Subcutaneous abdominal adipose tissue (tissue), 5 donors: ENCODE data around the gene TBC1D19.

Experiments used
- H3K27ac ChIP-seq: one replicate; pipeline ENCODE4 v1.7.0; 2013; ENCODE audit warnings: low read depth, mild to moderate bottlenecking, inconsistent platforms, low read length, moderate library complexity
- H3K27me3 ChIP-seq, 5 donors: one replicate each; pipeline ENCODE4 v1.7.0; 2013; ENCODE audit warnings: low read length in 5 of 5, inconsistent platforms in 1 of 5; ENCODE audit not compliant: control insufficient read depth in 5 of 5, insufficient read depth in 4 of 5
- H3K36me3 ChIP-seq, 5 donors: one replicate each; pipeline ENCODE4 v1.7.0; 2013; ENCODE audit warnings: low read length in 5 of 5; ENCODE audit not compliant: control insufficient read depth in 5 of 5, insufficient read depth in 5 of 5
- H3K4me1 ChIP-seq, 5 donors: one replicate each; pipeline ENCODE4 v1.7.0; 2013; ENCODE audit warnings: low read length in 5 of 5, mild to moderate bottlenecking in 3 of 5, moderate library complexity in 1 of 5; ENCODE audit not compliant: control insufficient read depth in 5 of 5, insufficient read depth in 5 of 5
- H3K4me3 ChIP-seq, 5 donors: one replicate each; pipeline ENCODE4 v1.7.0; 2013; ENCODE audit warnings: low read length in 5 of 5, low read depth in 1 of 5
- H3K9ac ChIP-seq, 5 donors: one replicate each; pipeline ENCODE4 v1.7.0; 2013; ENCODE audit warnings: low read length in 5 of 5, mild to moderate bottlenecking in 4 of 5, moderate library complexity in 3 of 5
- H3K9me3 ChIP-seq, 5 donors: one replicate each; pipeline ENCODE4 v1.7.0; 2013; ENCODE audit warnings: low read length in 5 of 5; ENCODE audit not compliant: control insufficient read depth in 5 of 5
- donor health status: healthy.
- donor health status: healthy.
- donor health status: healthy.
- donor health status: healthy.
- donor health status: healthy.

TBC1D19 gene

DNA sequence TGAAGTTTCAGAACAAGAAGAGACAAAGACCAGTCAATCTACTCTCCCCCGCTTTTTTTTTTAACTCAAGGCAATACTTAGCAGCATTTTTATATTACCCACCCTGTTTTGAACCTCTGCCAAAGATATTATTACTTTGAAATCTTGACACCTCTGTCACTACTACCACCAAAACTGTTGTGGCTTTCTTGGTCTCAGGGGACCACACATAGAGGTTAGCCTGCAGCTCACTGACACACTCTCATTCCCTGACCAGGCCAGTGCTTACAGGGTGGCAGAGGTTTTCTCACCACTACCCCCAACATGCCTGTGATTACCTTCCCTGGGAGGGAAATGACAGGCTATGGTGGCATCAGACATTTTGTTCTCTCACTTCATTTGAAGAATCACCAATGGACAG is 139.3 kb downstream of the TBC1D19 start:
- Histone ChIP-seq H3K9ac (no peak overlapping the region), H3K27me3 (no peaks in the 10 kb centered on the region), H3K9me3 (no peaks in the 10 kb centered on the region), H3K4me1 (no peaks in the 10 kb centered on the region), H3K27ac (no peak overlapping the region), H3K4me3 (no peak overlapping the region), H3K36me3 (peaks cover 0 to 16% (median 2%) of the 10 kb centered on the region in 5 donors)

DNA sequence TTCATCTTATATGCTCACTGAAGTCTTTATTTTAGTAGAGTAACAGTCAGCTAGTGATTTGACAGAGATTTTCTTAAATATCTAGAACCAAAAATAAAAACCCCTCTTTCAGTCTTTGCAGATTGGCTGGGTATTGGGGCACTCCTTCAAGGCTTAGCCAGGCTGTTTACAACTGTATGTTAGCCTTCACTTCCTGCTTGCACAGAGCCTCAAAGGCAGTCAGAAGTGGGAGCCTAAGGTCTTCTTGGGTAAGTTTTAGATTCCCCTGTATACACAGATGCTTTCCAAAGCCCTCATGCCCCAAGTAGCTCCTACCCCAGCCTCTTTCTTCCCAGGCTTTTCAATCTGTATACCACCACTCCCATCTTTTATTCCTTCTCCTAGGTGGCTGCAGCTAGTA is 140.7 kb downstream of the TBC1D19 start:
- H3K27ac ChIP-seq = no peak overlapping the region
- H3K9me3 ChIP-seq = no peaks in the 10 kb centered on the region
- H3K36me3 ChIP-seq = peaks cover 0 to 15% (median 3%) of the 10 kb centered on the region in 5 donors
- no peak overlapping the region for H3K9ac ChIP-seq
- no peak overlapping the region for H3K4me3 ChIP-seq
- H3K27me3 ChIP-seq = no peaks in the 10 kb centered on the region
- no peaks in the 10 kb centered on the region for H3K4me1 ChIP-seq

DNA sequence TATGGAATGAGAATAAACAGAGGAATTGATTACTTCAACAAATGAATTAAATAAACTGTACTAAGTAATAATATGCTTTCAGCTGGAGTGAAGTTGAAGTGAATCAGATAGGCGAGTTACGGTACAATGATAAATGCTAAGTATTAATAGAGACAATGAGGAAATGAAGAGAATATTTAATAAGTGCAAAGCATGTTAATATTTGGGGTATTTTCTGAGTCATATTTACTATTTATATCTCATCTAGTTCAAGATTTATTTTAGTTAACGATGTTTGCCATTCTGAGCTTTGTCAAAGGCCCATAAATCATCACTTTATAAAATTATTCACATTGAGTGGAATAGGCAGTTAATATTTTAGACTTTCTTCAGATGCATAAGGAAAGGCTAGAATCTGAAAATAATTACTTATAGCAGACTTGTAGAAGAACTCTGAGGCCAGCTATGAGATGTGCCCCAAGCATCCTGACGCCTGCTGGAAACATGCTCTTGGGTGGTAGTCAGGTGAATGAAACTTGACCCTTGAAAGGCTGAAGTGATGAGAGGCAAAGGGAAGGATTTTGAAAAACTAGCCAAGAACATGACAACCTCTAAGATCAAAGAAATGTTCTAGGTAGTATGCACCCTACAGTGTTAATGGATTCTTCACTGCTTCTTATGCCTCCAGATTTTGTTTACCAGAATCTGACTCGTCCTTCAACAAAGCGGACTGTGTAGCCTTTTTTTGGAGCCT is 142.9 kb downstream of the TBC1D19 start:
- no peak overlapping the region for H3K9ac ChIP-seq
- H3K36me3 ChIP-seq = peaks cover 0 to 14% (median 3%) of the 10 kb centered on the region in 5 donors
- H3K27me3 ChIP-seq = no peaks in the 10 kb centered on the region
- no peak overlapping the region for H3K27ac ChIP-seq
- H3K4me1 ChIP-seq = no peaks in the 10 kb centered on the region
- H3K9me3 ChIP-seq = no peaks in the 10 kb centered on the region
- H3K4me3 ChIP-seq = no peak overlapping the region

DNA sequence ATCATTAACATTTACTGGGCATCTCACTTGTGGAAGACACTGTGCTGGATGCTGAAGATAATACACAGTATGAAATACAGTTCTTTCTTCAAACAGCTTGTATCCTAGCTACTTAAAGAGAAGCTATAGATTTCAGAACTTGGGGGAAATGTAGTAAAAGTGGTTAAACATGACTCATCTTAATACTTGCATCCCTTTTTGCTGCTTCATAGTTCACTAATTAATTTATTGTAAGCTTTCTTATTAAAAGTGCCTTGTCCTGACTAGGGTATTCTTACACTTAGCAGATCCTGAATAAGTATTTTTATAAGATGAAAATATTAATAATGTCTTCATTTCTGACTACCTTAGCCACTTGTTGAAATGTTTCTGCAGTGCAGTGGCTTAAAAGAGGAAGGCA is 144.0 kb downstream of the TBC1D19 start:
- no peaks in the 10 kb centered on the region for H3K4me1 ChIP-seq
- H3K27ac ChIP-seq = no peak overlapping the region
- peaks cover 0 to 10% (median 3%) of the 10 kb centered on the region in 5 donors for H3K36me3 ChIP-seq
- H3K9ac ChIP-seq = no peak overlapping the region
- no peak overlapping the region for H3K4me3 ChIP-seq
- H3K9me3 ChIP-seq = no peaks in the 10 kb centered on the region
- H3K27me3 ChIP-seq = no peaks in the 10 kb centered on the region

DNA sequence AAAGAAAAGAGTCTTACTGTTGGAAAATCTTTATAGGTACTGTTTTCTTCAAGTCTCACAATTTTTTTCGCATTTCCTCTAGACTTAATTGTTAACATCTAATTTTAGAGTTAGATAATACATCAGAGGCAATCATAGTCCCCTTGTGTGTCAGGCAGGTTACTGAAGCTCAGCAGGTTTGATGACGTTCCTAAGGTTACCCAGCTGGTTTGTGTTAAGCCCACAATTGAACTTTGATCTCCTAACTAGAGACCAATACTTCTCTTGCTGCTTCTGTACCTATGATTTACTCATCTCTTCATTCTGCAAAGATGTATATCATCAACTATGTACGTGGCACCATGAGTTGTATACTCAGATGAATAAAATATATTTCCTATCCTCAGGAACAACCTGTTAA is 145.1 kb downstream of the TBC1D19 start:
- Histone ChIP-seq H3K4me1 (no peaks in the 10 kb centered on the region), H3K4me3 (no peak overlapping the region), H3K9ac (no peak overlapping the region), H3K9me3 (no peaks in the 10 kb centered on the region), H3K27me3 (no peaks in the 10 kb centered on the region), H3K36me3 (peaks cover 0 to 10% (median under 1%) of the 10 kb centered on the region in 5 donors), H3K27ac (no peak overlapping the region)

DNA sequence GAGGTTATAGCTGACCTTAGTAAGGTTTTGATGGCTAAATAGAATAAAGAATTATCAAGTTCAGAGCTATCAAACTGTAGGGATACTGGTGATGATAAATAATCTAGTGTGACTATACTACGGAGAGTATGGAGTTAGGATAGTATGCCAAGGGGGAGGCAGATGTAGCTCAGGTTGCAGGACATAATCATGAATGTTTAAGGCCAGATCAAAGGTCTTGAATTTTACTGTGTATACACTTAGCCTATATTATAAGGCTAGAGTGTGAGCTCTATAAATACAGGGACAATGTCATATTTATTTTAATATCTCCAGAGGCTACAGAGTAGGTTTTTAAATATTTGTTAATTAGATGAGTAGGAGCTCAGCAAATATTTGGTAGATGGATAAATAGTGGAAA is 145.7 kb downstream of the TBC1D19 start:
- H3K9me3 ChIP-seq = no peaks in the 10 kb centered on the region
- peaks cover 0 to 10% (median 0%) of the 10 kb centered on the region in 5 donors for H3K36me3 ChIP-seq
- no peaks in the 10 kb centered on the region for H3K27me3 ChIP-seq
- H3K9ac ChIP-seq = no peak overlapping the region
- H3K27ac ChIP-seq = no peak overlapping the region
- H3K4me3 ChIP-seq = no peak overlapping the region
- H3K4me1 ChIP-seq = no peaks in the 10 kb centered on the region

DNA sequence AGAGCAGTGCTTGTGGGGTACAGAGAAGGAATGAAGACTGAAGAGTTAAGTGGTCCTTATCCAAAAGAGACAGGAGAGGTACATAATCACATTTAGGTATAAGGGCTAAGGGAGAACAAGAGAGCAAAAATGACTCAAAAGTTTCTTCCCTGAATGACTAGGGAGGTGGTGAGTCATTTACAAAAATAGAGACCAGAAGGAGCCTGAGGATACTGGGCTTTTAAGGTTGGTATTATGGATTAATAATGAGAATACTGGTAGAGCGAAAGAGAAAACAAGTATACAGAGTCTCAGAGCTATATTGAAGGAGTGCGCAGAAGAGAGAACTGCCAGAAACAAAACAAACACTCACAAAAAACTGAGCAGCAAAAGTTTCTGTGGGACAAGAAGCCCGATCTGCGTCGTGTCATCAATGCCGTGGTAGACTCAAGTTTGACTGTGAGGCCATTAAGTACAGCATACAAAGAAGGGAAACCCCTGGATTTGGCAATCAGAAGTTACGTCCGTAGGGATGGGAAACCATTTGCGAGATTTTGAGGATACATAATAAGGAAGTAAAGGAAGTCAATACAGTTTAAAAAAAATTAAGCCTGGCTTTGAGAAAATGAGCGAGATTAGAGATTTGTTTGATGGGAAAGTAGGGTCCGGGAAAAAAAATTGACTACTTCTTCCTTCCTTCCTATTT is 147.6 kb downstream of the TBC1D19 start:
- Histone ChIP-seq H3K4me3 (no peak overlapping the region), H3K9me3 (no peaks in the 10 kb centered on the region), H3K4me1 (no peaks in the 10 kb centered on the region), H3K27ac (no peak overlapping the region), H3K9ac (no peak overlapping the region), H3K36me3 (peaks cover 0 to 10% (median 0%) of the 10 kb centered on the region in 5 donors), H3K27me3 (no peaks in the 10 kb centered on the region)

DNA sequence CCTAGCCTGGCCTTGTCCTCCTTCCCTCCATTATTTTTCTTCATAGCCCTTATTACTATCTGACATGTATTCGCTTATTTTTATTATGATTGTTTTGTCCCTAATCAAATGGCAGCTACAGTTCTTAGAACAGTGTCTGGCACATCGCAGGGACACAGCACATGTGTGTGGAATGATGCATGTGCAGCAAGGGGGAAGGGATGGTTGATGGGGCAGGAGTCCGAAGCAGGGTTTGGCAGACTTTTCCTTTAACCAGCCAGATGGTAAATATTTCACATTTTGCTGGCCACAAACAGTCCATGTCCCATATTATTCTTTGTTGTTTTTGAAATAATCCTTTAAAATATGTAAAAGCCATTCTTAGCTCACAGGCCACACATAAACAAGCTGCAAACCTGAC is 148.5 kb downstream of the TBC1D19 start:
- Histone ChIP-seq H3K9me3 (no peaks in the 10 kb centered on the region), H3K9ac (no peak overlapping the region), H3K27me3 (no peaks in the 10 kb centered on the region), H3K27ac (no peak overlapping the region), H3K4me3 (no peak overlapping the region), H3K4me1 (no peaks in the 10 kb centered on the region), H3K36me3 (peaks cover 0 to 6% (median 0%) of the 10 kb centered on the region in 5 donors)

DNA sequence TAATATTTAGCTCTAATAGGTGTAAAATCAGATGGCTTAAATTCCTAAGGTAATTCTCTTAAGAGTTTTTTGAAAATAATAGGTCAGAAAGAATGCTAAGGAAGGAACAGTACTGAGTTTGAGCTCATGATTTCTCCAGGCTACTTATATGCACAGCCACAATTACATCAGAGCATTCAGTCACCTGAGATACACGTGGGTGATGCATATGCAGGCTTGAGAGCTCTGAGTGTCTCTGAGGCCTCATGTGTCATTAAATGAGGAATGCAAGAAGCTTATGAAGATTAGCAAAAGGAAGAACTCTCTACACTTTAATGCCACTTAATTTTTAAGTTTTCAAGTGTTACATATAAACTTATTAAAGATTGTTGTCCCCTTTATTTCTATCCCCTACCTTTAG is 152.7 kb downstream of the TBC1D19 start:
- Histone ChIP-seq H3K9me3 (no peaks in the 10 kb centered on the region), H3K9ac (no peak overlapping the region), H3K4me1 (peaks cover 0 to 4% (median 0%) of the 10 kb centered on the region in 5 donors), H3K27me3 (no peaks in the 10 kb centered on the region), H3K27ac (no peak overlapping the region), H3K36me3 (no peaks in the 10 kb centered on the region), H3K4me3 (no peak overlapping the region)

DNA sequence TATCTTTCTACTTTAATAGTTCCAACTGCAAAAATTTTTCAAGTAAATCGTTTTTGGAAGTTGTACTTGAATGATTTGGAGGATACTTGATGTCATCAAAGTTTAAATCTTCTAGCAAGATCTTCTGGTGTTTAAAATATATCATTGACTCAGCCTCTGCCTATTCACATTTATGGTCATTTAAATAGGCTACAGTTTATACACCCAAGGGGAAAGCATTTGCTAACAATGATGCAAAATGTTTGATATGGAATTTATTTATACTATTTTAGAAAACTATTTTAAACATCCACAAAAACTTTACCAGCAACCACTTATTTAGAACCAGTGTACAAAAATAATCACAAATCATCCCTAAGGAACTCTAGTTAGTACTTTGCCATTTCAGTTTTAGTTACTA is 153.5 kb downstream of the TBC1D19 start:
- no peaks in the 10 kb centered on the region for H3K9me3 ChIP-seq
- H3K27ac ChIP-seq = no peak overlapping the region
- H3K4me3 ChIP-seq = no peak overlapping the region
- no peaks in the 10 kb centered on the region for H3K27me3 ChIP-seq
- H3K4me1 ChIP-seq = peaks cover 0 to 7% (median 0%) of the 10 kb centered on the region in 5 donors
- no peaks in the 10 kb centered on the region for H3K36me3 ChIP-seq
- H3K9ac ChIP-seq = no peak overlapping the region
